ENCODE results near the gene CCR4. TPM values are rescaled to one million over a fixed set of nuclear protein-coding genes. Genes with fewer than 3 reads are reported as not detected.

The CCR4 gene
- polyA plus RNA-seq, 1 donor (not counting 4 experiments of a cell fraction or from before 2014, with no cell fraction given), result not detected

DNA sequence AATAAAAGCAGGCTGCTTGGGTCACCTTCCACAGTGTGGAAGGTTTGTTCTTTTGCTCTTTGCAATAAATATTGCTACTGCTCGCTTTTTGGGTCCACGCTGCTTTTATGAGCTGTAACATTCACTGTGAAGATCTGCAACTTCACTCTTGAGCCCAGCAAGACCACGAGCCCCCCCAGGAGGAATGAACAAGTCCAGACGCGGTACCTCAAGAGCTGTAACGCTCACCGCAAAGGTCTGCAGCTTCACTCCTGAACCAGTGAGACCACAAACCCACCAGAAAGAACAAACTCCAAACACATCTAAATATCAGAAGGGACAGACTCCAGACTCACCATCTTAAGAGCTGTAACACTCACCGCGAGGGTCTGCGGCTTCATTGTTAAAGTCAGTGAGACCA, 47.5 kb upstream of the CCR4 start:
- Histone ChIP-seq H3K27me3 (ENCODE audit: control insufficient read depth, extremely low read depth, insufficient read depth, low read length) (no peaks in the 10 kb centered on the region), H3K79me2 (ENCODE audit: control insufficient read depth, insufficient read depth, low read length) (no peaks in the 10 kb centered on the region), H2AFZ (ENCODE audit: control insufficient read depth, low read length) (no peak overlapping the region), H3K27ac (ENCODE audit: control insufficient read depth, insufficient read depth, low read length) (no peak overlapping the region), H3K4me3 (ENCODE audit: control insufficient read depth in 2 of 3, extremely low read depth in 1 of 3, insufficient read depth in 2 of 3, low read depth in 1 of 3, low read length in 3 of 3) (no peak overlapping the region), H3K9ac (ENCODE audit: control insufficient read depth, extremely low read depth, insufficient read depth, low read length) (no peak overlapping the region), H3K4me2 (ENCODE audit: control insufficient read depth, extremely low read depth, insufficient read depth, low read depth, low read length) (no peak overlapping the region), H4K20me1 (ENCODE audit: control insufficient read depth, extremely low read depth, insufficient read depth, low read length) (no peaks in the 10 kb centered on the region), H3K9me1 (ENCODE audit: control insufficient read depth, extremely low read depth, insufficient read depth, low read length) (no peaks in the 10 kb centered on the region), H3K36me3 (ENCODE audit: control insufficient read depth in 2 of 2, extremely low read depth in 1 of 2, insufficient read depth in 2 of 2, low read length in 2 of 2) (no peaks in the 10 kb centered on the region), H3K9me3 (ENCODE audit: control insufficient read depth, low read depth, low read length) (no peaks in the 10 kb centered on the region), H3K4me1 (ENCODE audit: control insufficient read depth, extremely low read depth, insufficient read depth, low read length) (no peaks in the 10 kb centered on the region)
- dilution Hi-C loops (cut with MboI; ENCODE audit: extremely low pct_ligation_motif_present, low sequenced_read_pairs), result no loop called here
- TF ChIP-seq EZH2 (IDR thresholded peaks at IDR 0.05; ENCODE audit: low read length), result no peak
- TF ChIP-seq, protein P1, sequence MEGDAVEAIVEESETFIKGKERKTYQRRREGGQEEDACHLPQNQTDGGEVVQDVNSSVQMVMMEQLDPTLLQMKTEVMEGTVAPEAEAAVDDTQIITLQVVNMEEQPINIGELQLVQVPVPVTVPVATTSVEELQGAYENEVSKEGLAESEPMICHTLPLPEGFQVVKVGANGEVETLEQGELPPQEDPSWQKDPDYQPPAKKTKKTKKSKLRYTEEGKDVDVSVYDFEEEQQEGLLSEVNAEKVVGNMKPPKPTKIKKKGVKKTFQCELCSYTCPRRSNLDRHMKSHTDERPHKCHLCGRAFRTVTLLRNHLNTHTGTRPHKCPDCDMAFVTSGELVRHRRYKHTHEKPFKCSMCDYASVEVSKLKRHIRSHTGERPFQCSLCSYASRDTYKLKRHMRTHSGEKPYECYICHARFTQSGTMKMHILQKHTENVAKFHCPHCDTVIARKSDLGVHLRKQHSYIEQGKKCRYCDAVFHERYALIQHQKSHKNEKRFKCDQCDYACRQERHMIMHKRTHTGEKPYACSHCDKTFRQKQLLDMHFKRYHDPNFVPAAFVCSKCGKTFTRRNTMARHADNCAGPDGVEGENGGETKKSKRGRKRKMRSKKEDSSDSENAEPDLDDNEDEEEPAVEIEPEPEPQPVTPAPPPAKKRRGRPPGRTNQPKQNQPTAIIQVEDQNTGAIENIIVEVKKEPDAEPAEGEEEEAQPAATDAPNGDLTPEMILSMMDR (optimal IDR thresholded peaks at IDR 0.05 in 1 of 3, IDR thresholded peaks at IDR 0.05 in 1 of 3, conservative IDR thresholded peaks at IDR 0.05 in 1 of 3; ENCODE audit: extremely low read depth in 1 of 3, insufficient read depth in 2 of 3, low read length in 3 of 3), result no peak
- DNase-seq (ENCODE audit: low read depth, low spot score) (no peak), FAIRE-seq (no peak)

DNA sequence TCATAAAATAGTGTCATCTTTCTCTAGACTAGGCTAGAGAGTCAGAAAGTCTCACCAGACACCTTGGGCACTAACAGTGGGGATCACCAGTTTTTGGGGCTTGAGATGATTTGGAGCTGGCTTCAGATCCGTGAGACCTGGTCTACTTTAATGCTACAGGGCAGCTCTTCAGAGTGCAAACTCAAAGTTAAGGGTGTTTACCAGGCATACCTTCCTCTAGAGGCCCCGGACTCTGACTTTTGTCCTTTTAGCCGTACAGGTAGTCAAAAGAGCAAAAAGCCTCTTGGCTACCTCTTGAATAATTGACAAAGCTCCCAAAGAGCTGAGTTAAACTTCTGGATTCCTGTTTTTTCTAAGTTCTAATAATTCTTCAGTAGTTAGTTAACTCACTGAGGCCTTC, 41.4 kb upstream of the CCR4 start:
- Histone ChIP-seq H3K79me2 (ENCODE audit: control insufficient read depth, insufficient read depth, low read length) (no peaks in the 10 kb centered on the region), H3K36me3 (ENCODE audit: control insufficient read depth in 2 of 2, extremely low read depth in 1 of 2, insufficient read depth in 2 of 2, low read length in 2 of 2) (no peaks in the 10 kb centered on the region), H4K20me1 (ENCODE audit: control insufficient read depth, extremely low read depth, insufficient read depth, low read length) (no peaks in the 10 kb centered on the region), H3K9me1 (ENCODE audit: control insufficient read depth, extremely low read depth, insufficient read depth, low read length) (no peaks in the 10 kb centered on the region), H2AFZ (ENCODE audit: control insufficient read depth, low read length) (no peak overlapping the region), H3K27me3 (ENCODE audit: control insufficient read depth, extremely low read depth, insufficient read depth, low read length) (no peaks in the 10 kb centered on the region), H3K4me1 (ENCODE audit: control insufficient read depth, extremely low read depth, insufficient read depth, low read length) (peaks cover 11% of the 10 kb centered on the region), H3K4me3 (ENCODE audit: control insufficient read depth in 2 of 3, extremely low read depth in 1 of 3, insufficient read depth in 2 of 3, low read depth in 1 of 3, low read length in 3 of 3) (no peak overlapping the region), H3K4me2 (ENCODE audit: control insufficient read depth, extremely low read depth, insufficient read depth, low read depth, low read length) (no peak overlapping the region), H3K9ac (ENCODE audit: control insufficient read depth, extremely low read depth, insufficient read depth, low read length) (no peak overlapping the region), H3K27ac (ENCODE audit: control insufficient read depth, insufficient read depth, low read length) (no peak overlapping the region), H3K9me3 (ENCODE audit: control insufficient read depth, low read depth, low read length) (no peaks in the 10 kb centered on the region)
- FAIRE-seq, result no peak
- no peak for DNase-seq (ENCODE audit: low read depth, low spot score)
- TF ChIP-seq EZH2 (IDR thresholded peaks at IDR 0.05; ENCODE audit: low read length), result no peak
- TF ChIP-seq, protein P1 (optimal IDR thresholded peaks at IDR 0.05 in 1 of 3, IDR thresholded peaks at IDR 0.05 in 1 of 3, conservative IDR thresholded peaks at IDR 0.05 in 1 of 3; ENCODE audit: extremely low read depth in 1 of 3, insufficient read depth in 2 of 3, low read length in 3 of 3), result no peak
- dilution Hi-C loops (cut with MboI; ENCODE audit: extremely low pct_ligation_motif_present, low sequenced_read_pairs), result no loop called here

Measured in keratinocyte (primary cell).